Measurements from ENCODE around the gene IRF2BPL.

IRF2BPL gene

GRCh38 chr14:77053046-77053841 lies 24.7 kb upstream of the IRF2BPL start:
- peak; percentile 91 for DNase-seq (ENCODE audit: low spot score)

- no peak for DNase-seq (ENCODE audit: low spot score)
Observed at GRCh38 chr14:77052281-77053044, 24.0 kb upstream of the IRF2BPL start.

- DNase-seq (ENCODE audit: low spot score) = no peak
Observed at GRCh38 chr14:77051116-77051515, 22.6 kb upstream of the IRF2BPL start.

GRCh38 chr14:77046721-77047120 lies 18.2 kb upstream of the IRF2BPL start:
- DNase-seq (ENCODE audit: low spot score) = no peak

GRCh38 chr14:77045238-77046162 lies 17.0 kb upstream of the IRF2BPL start:
- DNase-seq (ENCODE audit: low spot score) = no peak

- DNase-seq (ENCODE audit: low spot score) = no peak
Observed at GRCh38 chr14:77044783-77045237, 16.3 kb upstream of the IRF2BPL start.

GRCh38 chr14:77043984-77044485 lies 15.5 kb upstream of the IRF2BPL start:
- DNase-seq (ENCODE audit: low spot score) = no peak

GRCh38 chr14:77043177-77043983 lies 14.9 kb upstream of the IRF2BPL start:
- DNase-seq (ENCODE audit: low spot score) = no peak

GRCh38 chr14:77041881-77042545 lies 13.5 kb upstream of the IRF2BPL start:
- no peak for DNase-seq (ENCODE audit: low spot score)

- DNase-seq (ENCODE audit: low spot score) = no peak
Observed at GRCh38 chr14:77040741-77041653, 12.5 kb upstream of the IRF2BPL start.

GRCh38 chr14:77040059-77040740 lies 11.7 kb upstream of the IRF2BPL start:
- peak; percentile 88 for DNase-seq (ENCODE audit: low spot score)

GRCh38 chr14:77039285-77040058 lies 11.0 kb upstream of the IRF2BPL start:
- DNase-seq (ENCODE audit: low spot score) = no peak

- no peak for DNase-seq (ENCODE audit: low spot score)
Observed at GRCh38 chr14:77037938-77038568, 9.5 kb upstream of the IRF2BPL start.

GRCh38 chr14:77037215-77037937 lies 8.9 kb upstream of the IRF2BPL start:
- no peak for DNase-seq (ENCODE audit: low spot score)

- DNase-seq (ENCODE audit: low spot score) = no peak
Observed at GRCh38 chr14:77036484-77037214, 8.1 kb upstream of the IRF2BPL start.

GRCh38 chr14:77035267-77035666 lies 6.8 kb upstream of the IRF2BPL start:
- no peak for DNase-seq (ENCODE audit: low spot score)
